K562 (cell line): ENCODE results near the gene SEMA6B. TPM values are rescaled to one million over a fixed set of nuclear protein-coding genes. Genes with fewer than 3 reads are reported as not detected.

Experiments used
- ATAC-seq: fragments of 200-7000 bp; cut with Tn5 transposase; 3 replicates; pipeline ENCODE4 v1.9.1; 2020; ENCODE audit warnings: moderate library complexity
- BruUV-seq: library from RNA; stranded (reverse); fragments of 400-500 nt; replicated peaks from 2 replicates; lab custom pipeline; 2021; lab: Mats Ljungman, UMichigan
- CTCF ChIA-PET: fragments of 300-600 bp; formaldehyde crosslinking; extraction: SDS; loops from one replicate; lab custom pipeline; 2021; ENCODE audit warnings: low intra/inter-chr PET ratio; lab: Yijun Ruan, JAX
- POLR2A ChIA-PET: fragments of 300-600, 350-650 bp; sonication (Branson Sonifier 250); formaldehyde crosslinking; extraction: SDS; loops from one replicate; lab custom pipeline; 2021; ENCODE audit warnings: antibody characterized with exemption, inconsistent platforms; lab: Yijun Ruan, JAX
- DNase-seq, 4 experiments: peaks; one replicate each; pipeline versions ENCODE4 v3.0.0 to v3.0.0-alpha.2; 2011 to 2018; ENCODE audit warnings: low spot score in 3 of 4, mixed read lengths in 3 of 4; ENCODE audit errors: extremely low read depth in 1 of 4
- FAIRE-seq: peaks from 2 replicates; lab custom pipeline; 2011; peaks lifted over from hg19 to GRCh38; lab: Jason Lieb, UNC
- H2AFZ ChIP-seq: 2 replicates; pipeline ENCODE4 v1.6.0; 2011; ENCODE audit warnings: low read depth, low read length, control low read depth, inconsistent platforms
- H3K27ac ChIP-seq: fragments of 200-600 bp; 3 replicates; pipeline ENCODE4 v1.8.0; 2011; ENCODE audit warnings: low read depth, mild to moderate bottlenecking, control low read depth, inconsistent platforms, low read length, moderate library complexity, mixed read lengths; ENCODE audit errors: extremely low read depth
- H3K27me3 ChIP-seq, 2 experiments: fragments of 300-600 bp in 1 of 2; 2 replicates in 1 of 2; 3 replicates in 1 of 2; pipeline versions ENCODE4 v1.6.0 to v1.8.0; 2011; ENCODE audit warnings: inconsistent platforms in 2 of 2, low read length in 2 of 2, mild to moderate bottlenecking in 1 of 2, mixed read lengths in 1 of 2, moderate library complexity in 1 of 2; ENCODE audit not compliant: control insufficient read depth in 2 of 2, insufficient read depth in 2 of 2
- H3K36me3 ChIP-seq: fragments of 300-600 bp; 3 replicates; pipeline ENCODE4 v1.8.0; 2011; ENCODE audit warnings: mild to moderate bottlenecking, low read length, inconsistent platforms; ENCODE audit not compliant: control insufficient read depth, insufficient read depth
- H3K4me1 ChIP-seq, 2 experiments: fragments of 200-600 bp in 1 of 2; replicated peaks in 1 of 2; 2 replicates in 1 of 2; 3 replicates in 1 of 2; pipeline versions ENCODE4 v1.5.1 to v1.8.0; 2011; ENCODE audit warnings: inconsistent platforms in 2 of 2, low read length in 2 of 2, mild to moderate bottlenecking in 1 of 2, mixed read lengths in 1 of 2, moderate library complexity in 1 of 2; ENCODE audit not compliant: control insufficient read depth in 2 of 2, insufficient read depth in 2 of 2
- H3K4me2 ChIP-seq: 2 replicates; pipeline ENCODE4 v1.6.1; 2011; ENCODE audit warnings: low read length, control low read depth, inconsistent platforms, mixed read lengths; ENCODE audit not compliant: insufficient read depth
- H3K4me3 ChIP-seq: fragments of 200-600 bp; sonication (generic), shearing (Covaris generic); 2 replicates; pipeline ENCODE4 v1.5.1; 2016; ENCODE audit warnings: control low read depth, inconsistent platforms
- H3K79me2 ChIP-seq: fragments of 200-600 bp; 3 replicates; pipeline ENCODE4 v1.8.0; 2011; ENCODE audit warnings: low read length, inconsistent platforms; ENCODE audit not compliant: control insufficient read depth, insufficient read depth
- H3K9ac ChIP-seq, 2 experiments: 2 replicates each; pipeline versions ENCODE4 v1.6.0 to v1.6.1; 2011; ENCODE audit warnings: low read depth in 2 of 2, low read length in 2 of 2, control low read depth in 1 of 2, inconsistent platforms in 1 of 2, mild to moderate bottlenecking in 1 of 2, mixed read lengths in 1 of 2; ENCODE audit not compliant: insufficient read depth in 1 of 2
- H3K9me1 ChIP-seq: one replicate; pipeline ENCODE4 v1.6.0; 2011; ENCODE audit warnings: inconsistent platforms, mild to moderate bottlenecking, low read length, moderate library complexity; ENCODE audit not compliant: control insufficient read depth, insufficient read depth
- H3K9me3 ChIP-seq: replicated peaks from 2 replicates; pipeline ENCODE4 v1.5.1; 2011; ENCODE audit warnings: low read depth, low read length, inconsistent platforms; ENCODE audit not compliant: control insufficient read depth, insufficient read depth
- H4K20me1 ChIP-seq: replicated peaks from 2 replicates; pipeline ENCODE4 v1.6.1; 2011; ENCODE audit warnings: low read length, inconsistent platforms, mixed read lengths; ENCODE audit not compliant: control insufficient read depth, insufficient read depth
- EGR1 ChIP-seq: fragments of 450-650 bp; conservative IDR thresholded peaks from 2 replicates; pipeline ENCODE4 v1.6.1; 2017; ENCODE audit warnings: mild to moderate bottlenecking
- HDAC2 ChIP-seq: fragments of 450-650 bp; IDR thresholded peaks from 2 replicates; pipeline ENCODE4 v1.6.1; 2016; ENCODE audit warnings: mild to moderate bottlenecking
- KHSRP ChIP-seq: fragments of 450-650 bp; IDR thresholded peaks from 2 replicates; pipeline ENCODE4 v1.6.1; 2017
- MYBL2 ChIP-seq, 2 experiments: fragments of 450-650 bp in 1 of 2; sonication (generic) in 1 of 2; formaldehyde crosslinking in 1 of 2; IDR thresholded peaks; 2 replicates each; pipeline versions ENCODE4 v1.6.1 to v1.8.1; 2017 to 2022; ENCODE audit warnings: borderline replicate concordance in 1 of 2, inconsistent platforms in 1 of 2, low read depth in 1 of 2, mild to moderate bottlenecking in 1 of 2, missing genetic modification reagents in 1 of 2, moderate library complexity in 1 of 2
- PBX2 ChIP-seq, 2 experiments: IDR thresholded peaks in 1 of 2; conservative IDR thresholded peaks in 1 of 2; 2 replicates each; pipeline ENCODE4 v1.6.1; 2016; ENCODE audit warnings: low read depth in 2 of 2, mild to moderate bottlenecking in 1 of 2, missing compliant biosample characterization in 1 of 2, missing genetic modification characterization in 1 of 2, moderate library complexity in 1 of 2
- PHF20 ChIP-seq: fragments of 450-650 bp; IDR thresholded peaks from 2 replicates; pipeline ENCODE4 v1.6.1; 2018; ENCODE audit not compliant: partially characterized antibody
- PHF8 ChIP-seq: fragments of 200-600 bp; sonication (generic); IDR thresholded peaks from 2 replicates; pipeline ENCODE4 v1.6.1; 2012; ENCODE audit warnings: mixed run types, mild to moderate bottlenecking, inconsistent platforms, low read length, moderate library complexity, borderline replicate concordance
- RBFOX2 ChIP-seq: fragments of 200-400 bp; formaldehyde crosslinking; IDR thresholded peaks from 2 replicates; pipeline ENCODE4 v1.6.1; 2017; ENCODE audit warnings: low read depth, mild to moderate bottlenecking, low read length, moderate library complexity
- RBM25 ChIP-seq: fragments of 200-400 bp; formaldehyde crosslinking; IDR thresholded peaks from 2 replicates; pipeline ENCODE4 v1.6.1; 2018; ENCODE audit warnings: low read length, low read depth, moderate library complexity; ENCODE audit not compliant: severe bottlenecking
- RCOR1 ChIP-seq, 2 experiments: IDR thresholded peaks; 2 replicates each; pipeline ENCODE4 v1.6.1; 2012; ENCODE audit warnings: low read depth in 2 of 2, low read length in 2 of 2, borderline replicate concordance in 1 of 2, improper control_type of control experiment in 1 of 2
- U2AF1 ChIP-seq: fragments of 200-400 bp; formaldehyde crosslinking; optimal IDR thresholded peaks from 2 replicates; pipeline ENCODE3; 2017; ENCODE audit warnings: mild to moderate bottlenecking, low read depth, low read length, moderate library complexity
- XRCC5 ChIP-seq: fragments of 200-400 bp; formaldehyde crosslinking; IDR thresholded peaks from 2 replicates; pipeline ENCODE4 v1.6.1; 2017; ENCODE audit warnings: low read depth, mild to moderate bottlenecking, low read length
- ZNF12 ChIP-seq: sonication (generic); formaldehyde crosslinking; IDR thresholded peaks from 2 replicates; pipeline ENCODE4 v1.4.0; 2020; ENCODE audit warnings: mild to moderate bottlenecking, missing genetic modification reagents
- ZNF445 ChIP-seq: fragments of 250-450 bp; sonication (Bioruptor Pico); IDR thresholded peaks from 2 replicates; pipeline ENCODE4 v1.4.0; 2020; ENCODE audit warnings: low read depth, mild to moderate bottlenecking, moderate library complexity
- ZNF511 ChIP-seq: sonication (generic); formaldehyde crosslinking; IDR thresholded peaks from 2 replicates; pipeline ENCODE4 v1.8.0; 2022; ENCODE audit warnings: mild to moderate bottlenecking, missing genetic modification reagents
- ZNF778 ChIP-seq: fragments of 450-650 bp; formaldehyde crosslinking; IDR thresholded peaks from 2 replicates; pipeline ENCODE4 v1.4.0; 2020; ENCODE audit warnings: mild to moderate bottlenecking, moderate library complexity
- WGBS: fragments of 100-300 bp; shearing (Covaris generic); methylation state at CpG from one replicate; pipeline ENCODE4 v1.1.6; 2016; ENCODE audit warnings: low coverage, mixed read lengths; ENCODE audit not compliant: insufficient coverage; ENCODE audit errors: missing lambda C conversion rate; 5-methylcytosine and 5-hydroxymethylcytosine counted together
- in situ Hi-C: fragments of 300-500 bp; cut with MboI; formaldehyde crosslinking; loops from 4 replicates; pipeline ENCODE4 v1.15.0; 2018; ENCODE audit warnings: inconsistent platforms, mixed read lengths
- intact Hi-C: fragments of 100-400 bp; cut with micrococcal nuclease; formaldehyde crosslinking; loops from 2 replicates; pipeline ENCODE4 v1.14.2; 2022
- polyA plus RNA-seq, 8 experiments: library from polyadenylated mRNA; depleted of rRNA in 4 of 8; stranded (reverse) in 5 of 8; unstranded in 3 of 8; fragments of >200 nt; fragmentation: Nextera tagmentation in 2 of 8; fragmentation: Illumina TruSeq in 1 of 8; extraction: Ambion mirVana in 2 of 8; extraction: Trizol in 1 of 8; gene quantifications; 2 replicates each; pipeline versions ENCODE4 v1.2.1 to v1.2.3, GENCODE V29; 2011 to 2014; ENCODE audit warnings: inconsistent platforms in 1 of 8, missing spikeins in 1 of 8
- total RNA-seq, 7 experiments: library from RNA; depleted of rRNA in 6 of 7; stranded (reverse); fragments of >200 nt in 6 of 7; fragmentation: Illumina TruSeq in 2 of 7; extraction: Trizol in 2 of 7; gene quantifications; 2 replicates each; pipeline versions ENCODE4 v1.2.1 to v1.2.3, GENCODE V29; 2011 to 2021; ENCODE audit warnings: low replicate concordance in 1 of 7

Gene SEMA6B
- total and polyA plus RNA-seq, 9 of the 15 experiments (the other 6 are each of a cell fraction or from before 2014, with no cell fraction given), result 0.65 to 4.6 (median 2.5) TPM; not detected in 2

- H4K20me1 ChIP-seq, result no peaks in the 10 kb centered on the region; the same call in 1 of the 2 replicates
- in situ Hi-C loops (no loop called here), intact Hi-C loops (no loop called here)
- BruUV-seq, result no TSS peak
- no peaks in the 10 kb centered on the region for H3K9me1 ChIP-seq
- H3K9ac ChIP-seq, result peak overlapping the region; percentile 5 to 84; a peak in 3 of 4 replicates
- no peaks in the 10 kb centered on the region for H3K36me3 ChIP-seq
- H2AFZ ChIP-seq, result peak overlapping the region; percentile 89
- ATAC-seq (peak; percentile 78), FAIRE-seq (peak; percentile 6), DNase-seq (peak; percentile 63 to 76 (median 74))
- H3K4me3 ChIP-seq, result peak overlapping the region; percentile 52
- H3K79me2 ChIP-seq, result no peaks in the 10 kb centered on the region
- H3K27me3 ChIP-seq, result no peaks in the 10 kb centered on the region
- peaks cover 8 to 41% of the 10 kb centered on the region in 2 experiments; a peak in 3 of 5 replicates for H3K4me1 ChIP-seq
- peak overlapping the region; percentile 61 for H3K4me2 ChIP-seq
- CTCF ChIA-PET, result no interaction called here
- WGBS, result under 1% methylated on average over 26 of the region's 49 CpGs
- no peaks in the 10 kb centered on the region for H3K9me3 ChIP-seq
- no peak overlapping the region for H3K27ac ChIP-seq
- POLR2A ChIA-PET, result interaction anchor here (0.7 kb wide), 2 partner anchors 16 to 68 kb away, joined by 3 read pairs; no protein-coding TSS in a partner anchor
- TF ChIP-seq RCOR1 (IDR thresholded peaks at IDR 0.05; ENCODE audit: borderline replicate concordance in 1 of 2, low read depth in 2 of 2, low read length in 2 of 2) (peak in 1 of 2 experiments; percentile 39; a peak in 2 of 4 replicates), PBX2 (CRISPR knock-in tag; IDR thresholded peaks at IDR 0.05; ENCODE audit: low read depth) (no peak), PBX2 (tag; conservative IDR thresholded peaks at IDR 0.05; ENCODE audit: low read depth) (no peak), ZNF511 (peak; percentile 1; the same call in 1 of the 2 replicates), ZNF778 (no peak), PHF8 (peak; percentile 23; the same call in 1 of the 2 replicates), ZNF12 (no peak), RBFOX2 (0 out of 2 replicates have a peak, but pooled peaks have one; percentile 22), PHF20 (peak; percentile 32), U2AF1 (peak; percentile 53), KHSRP (no peak), RBM25 (peak; percentile 79), XRCC5 (0 out of 2 replicates have a peak, but pooled peaks have one; percentile 32), EGR1 (0 out of 2 replicates have a peak, but pooled peaks have one; percentile 9), HDAC2 (peak; percentile 81), MYBL2 (IDR thresholded peaks at IDR 0.05; ENCODE audit: low read depth) (no peak), MYBL2 (CRISPR knock-in tag; IDR thresholded peaks at IDR 0.05; ENCODE audit: borderline replicate concordance) (no peak), ZNF445 (CRISPR knock-in tag) (no peak)
Measured at GRCh38 chr19:4583961-4584669, 24.6 kb upstream of the SEMA6B start.
